Activated CD4-positive, CD25-positive, alpha-beta regulatory T cell treated with anti-CD3 and anti-CD28 coated beads, Interleukin-2, amount 50 U/mL, for 24 hours (primary cell): Measurements from ENCODE around the gene CNPY1.
"Not testable (repeated sequence)": the region's sequence is repeated elsewhere in the genome, so short reads cannot be mapped to it uniquely, and the experiment has no call there.

Experiments used
- ATAC-seq, 2 donors: fragments of 150-1000 bp; cut with Tn5 transposase; one replicate each; pipeline ENCODE4 v1.10.0; 2021; ENCODE audit warnings: mild to moderate bottlenecking in 1 of 2, moderate library complexity in 1 of 2

The CNPY1 gene

DNA sequence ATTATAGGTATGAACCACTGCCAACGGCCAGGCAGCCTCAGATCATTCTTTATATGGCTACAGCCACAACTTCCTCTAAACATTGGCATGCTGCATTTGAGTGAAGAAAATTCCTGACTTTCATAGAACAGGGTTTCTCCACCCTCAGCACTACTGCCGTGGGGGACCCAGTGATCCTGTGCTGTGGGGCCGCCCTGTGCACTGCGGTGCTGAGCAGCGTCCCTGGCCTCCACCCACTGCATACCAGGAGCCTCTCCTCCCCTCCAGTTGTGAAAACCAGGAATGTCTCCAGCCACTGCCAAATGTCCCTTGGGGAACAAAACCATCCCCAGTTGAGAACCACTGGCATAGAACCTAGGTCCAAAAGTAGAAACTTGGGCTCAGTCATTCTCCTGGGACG is 15.8 kb downstream of the CNPY1 start:
- ATAC-seq = no peak

DNA sequence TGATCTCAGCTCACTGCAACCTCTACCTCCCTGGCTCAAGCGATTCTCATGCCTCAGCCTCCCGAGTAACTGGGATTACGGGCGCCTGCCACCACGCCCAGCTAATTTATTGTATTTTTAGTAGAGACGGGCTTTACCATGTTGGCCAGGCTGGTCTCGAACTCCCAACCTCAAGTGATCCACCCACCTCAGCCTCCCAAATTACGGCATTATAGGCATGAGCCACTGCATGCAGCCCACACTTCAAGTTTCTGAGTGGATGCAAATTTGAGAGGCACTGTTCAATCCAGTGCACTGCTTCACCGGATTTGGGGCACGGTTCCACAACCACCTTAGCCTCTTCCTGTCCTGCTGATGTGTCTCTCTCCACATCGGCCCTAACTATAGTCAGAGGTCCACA is 16.5 kb downstream of the CNPY1 start:
- no peak for ATAC-seq

DNA sequence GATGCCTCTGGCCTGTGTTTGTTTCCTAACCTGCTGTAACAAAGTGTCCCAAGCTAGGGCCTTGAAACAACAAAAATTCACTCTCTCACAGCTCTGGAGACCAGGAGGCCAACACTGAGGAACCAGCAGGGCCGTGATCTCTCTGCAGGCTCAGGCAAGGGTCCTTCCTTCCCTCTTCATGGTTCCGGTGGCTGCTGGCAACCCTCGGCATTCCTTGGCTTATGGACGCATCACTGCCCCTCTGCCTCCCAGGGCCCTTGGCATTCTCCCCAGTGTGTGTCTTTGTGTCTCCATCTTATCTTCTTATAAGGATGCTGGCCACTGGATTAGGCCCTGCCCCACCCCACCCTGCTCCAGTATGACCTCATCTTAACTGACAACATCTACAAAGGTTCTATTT is 17.0 kb downstream of the CNPY1 start:
- ATAC-seq = no peak

DNA sequence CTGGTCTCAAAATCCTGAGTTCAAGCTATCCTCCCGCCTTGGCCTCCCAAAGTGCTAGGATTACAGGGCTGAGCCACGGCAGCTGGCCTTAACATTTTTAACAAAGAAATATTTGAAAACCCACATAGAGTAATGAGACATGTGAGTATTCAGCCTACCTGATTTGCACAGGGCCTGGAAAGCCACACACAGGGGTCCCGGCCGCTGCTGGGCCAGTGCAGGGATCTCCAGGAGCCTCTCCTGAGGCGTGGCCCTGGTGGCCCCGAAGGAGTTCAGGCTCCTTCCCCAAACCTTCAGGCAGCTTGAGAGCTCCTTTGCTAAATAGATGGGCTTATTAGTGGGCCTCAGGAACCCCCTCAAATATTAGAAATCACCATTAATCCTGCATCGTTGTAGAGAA is 18.7 kb downstream of the CNPY1 start:
- ATAC-seq = no peak

DNA sequence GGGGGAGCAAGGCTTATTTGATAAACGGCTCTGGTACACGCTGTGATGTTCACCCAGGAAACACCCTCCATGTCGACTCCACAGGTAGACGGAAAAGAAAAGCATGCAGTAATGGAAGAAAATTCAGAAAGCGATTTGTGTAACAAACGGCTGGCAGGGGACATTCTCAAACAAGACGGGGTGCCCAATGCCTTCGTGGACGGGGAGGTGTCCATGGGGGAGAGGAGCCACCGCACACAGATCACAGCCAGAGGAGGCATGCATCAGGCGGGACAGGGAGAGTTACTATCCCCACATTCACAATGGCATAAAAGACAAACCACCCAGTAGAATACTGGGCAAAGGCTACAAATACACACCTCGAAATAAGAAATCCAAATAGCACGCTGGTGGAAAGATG is 20.1 kb downstream of the CNPY1 start:
- ATAC-seq = no peak

DNA sequence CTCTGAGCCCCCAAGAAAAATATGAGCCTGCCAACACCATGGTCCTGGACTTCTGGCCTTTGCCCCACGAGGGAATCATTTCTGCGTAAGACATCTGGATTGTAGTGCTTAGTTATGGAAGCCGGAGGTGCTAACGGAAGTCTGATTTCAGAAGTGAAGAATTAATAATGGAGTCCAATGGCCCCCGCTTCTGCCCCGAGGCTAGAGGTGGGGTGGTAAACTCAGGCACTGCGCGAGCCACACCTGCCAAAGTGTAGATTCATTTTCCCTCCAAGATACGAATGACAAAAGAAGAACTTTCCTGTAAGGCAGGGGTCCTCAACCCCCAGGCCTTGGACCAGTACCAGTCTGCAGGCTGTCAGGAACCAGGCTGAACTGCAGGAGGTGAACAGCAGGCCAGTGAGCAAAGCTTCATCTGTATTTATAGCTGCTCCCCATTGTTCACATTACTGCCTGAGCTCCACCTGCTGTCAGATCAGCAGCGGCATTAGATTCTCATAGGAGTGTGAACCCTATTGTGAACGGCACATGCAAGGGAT is 22.3 kb downstream of the CNPY1 start:
- ATAC-seq = no peak

DNA sequence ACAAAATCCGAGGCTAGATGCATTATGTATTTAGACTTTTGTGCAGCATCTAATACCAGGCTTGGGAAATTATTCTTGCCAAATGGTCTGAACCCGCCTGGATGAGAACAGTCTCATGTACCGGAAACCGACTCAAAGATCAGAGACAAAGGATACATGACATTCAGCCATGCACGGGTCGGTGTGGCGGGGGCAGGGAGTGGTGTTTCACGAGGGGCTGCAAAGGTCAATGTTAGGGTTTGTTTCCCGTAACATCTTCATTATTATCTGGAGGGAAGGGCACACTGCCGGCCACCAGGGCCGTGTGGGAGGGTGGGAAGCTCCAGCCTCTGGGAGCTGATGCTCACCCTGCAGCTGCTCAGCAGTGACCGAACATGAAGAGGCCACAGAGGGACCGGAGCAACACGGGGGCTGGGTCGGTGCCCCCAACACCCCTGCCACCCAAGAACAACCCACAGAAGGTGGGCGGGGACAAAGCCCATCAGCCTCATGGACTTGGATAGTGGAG is 23.1 kb downstream of the CNPY1 start:
- no peak for ATAC-seq

DNA sequence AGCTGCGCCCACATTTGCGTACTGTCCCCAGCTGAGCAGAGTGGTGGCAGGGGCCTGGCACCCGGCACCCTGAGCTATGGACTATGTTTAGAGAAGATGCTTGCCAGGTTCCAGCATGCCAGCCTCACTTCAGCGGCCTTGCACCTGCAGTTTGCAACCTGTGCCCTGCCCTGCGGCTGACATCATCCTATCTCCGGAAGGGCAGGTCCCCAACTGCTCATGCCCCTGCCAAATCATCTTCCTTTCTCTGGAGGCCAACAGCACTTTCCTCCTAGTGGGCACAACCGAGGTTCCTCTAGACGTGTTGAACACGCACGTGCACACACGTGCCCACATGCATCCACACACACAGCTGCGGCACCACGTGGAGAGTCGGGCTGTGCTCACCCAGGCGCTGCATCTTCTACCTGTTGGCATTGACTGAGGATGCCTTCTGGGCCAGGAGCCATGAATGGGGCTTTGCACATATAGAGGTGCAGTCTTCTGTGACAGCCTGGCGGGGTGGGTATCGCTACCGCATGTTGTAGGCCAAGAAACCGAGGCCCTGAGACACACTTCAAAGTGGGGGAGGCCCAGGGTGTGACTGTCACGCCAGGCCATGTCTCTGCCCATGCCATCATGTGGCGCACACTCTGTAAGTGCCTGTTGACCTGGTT is 24.5 kb downstream of the CNPY1 start:
- ATAC-seq = no peak

DNA sequence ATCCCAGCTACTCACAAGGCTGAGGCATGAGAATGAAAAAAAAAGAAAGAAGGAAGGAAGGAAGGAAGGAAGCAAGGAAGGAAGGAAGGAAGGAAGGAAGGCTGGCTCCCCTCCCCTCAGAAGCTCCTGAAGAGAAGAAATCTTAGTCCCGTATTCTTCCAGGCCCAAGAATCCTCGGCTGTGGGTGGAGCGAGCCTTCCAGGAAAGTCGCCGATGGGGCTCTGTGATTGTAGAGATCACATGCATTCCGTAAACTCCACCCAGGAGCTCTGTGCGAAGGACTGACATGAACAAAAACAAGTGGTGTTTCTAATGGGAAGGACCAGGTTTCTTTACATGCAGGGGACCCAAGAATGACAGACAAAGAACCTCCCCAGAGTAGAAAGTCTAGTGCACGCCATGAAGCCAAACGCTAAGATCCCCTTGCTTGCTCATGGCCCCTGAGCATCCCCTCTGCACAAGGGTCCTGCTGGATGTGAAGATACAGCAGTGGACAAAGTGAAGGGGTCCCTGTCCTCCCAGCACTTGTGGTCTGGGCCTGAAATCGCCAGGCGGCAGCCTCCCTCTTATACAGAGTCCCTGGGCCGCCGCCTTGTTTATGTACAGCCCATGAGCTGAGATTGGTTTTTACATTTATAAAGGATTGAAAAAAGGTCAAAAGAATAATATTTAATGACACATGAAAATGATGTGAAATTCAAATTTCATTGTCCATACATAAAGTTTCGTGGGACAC is 25.2 kb downstream of the CNPY1 start:
- no peak for ATAC-seq

DNA sequence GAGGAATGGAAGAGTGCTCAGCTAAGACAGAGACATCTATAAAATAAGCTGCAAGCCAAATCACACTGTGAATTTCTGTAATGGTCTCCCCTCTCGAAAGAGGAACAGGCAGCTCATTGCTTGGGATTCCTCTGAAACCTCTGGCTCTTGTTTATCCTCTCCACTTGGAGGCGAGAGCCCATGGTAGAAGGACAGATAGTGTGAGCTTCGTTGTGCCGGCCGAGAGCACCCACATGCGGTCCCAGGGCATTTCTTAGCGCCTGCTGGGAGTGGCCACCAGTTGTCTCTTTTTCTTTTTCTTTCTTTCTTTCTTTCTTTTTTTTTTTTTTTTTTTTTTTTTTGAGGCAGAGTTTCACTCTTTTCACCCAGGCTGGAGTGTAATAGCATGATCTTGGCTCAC is 26.2 kb downstream of the CNPY1 start:
- ATAC-seq = no peak

DNA sequence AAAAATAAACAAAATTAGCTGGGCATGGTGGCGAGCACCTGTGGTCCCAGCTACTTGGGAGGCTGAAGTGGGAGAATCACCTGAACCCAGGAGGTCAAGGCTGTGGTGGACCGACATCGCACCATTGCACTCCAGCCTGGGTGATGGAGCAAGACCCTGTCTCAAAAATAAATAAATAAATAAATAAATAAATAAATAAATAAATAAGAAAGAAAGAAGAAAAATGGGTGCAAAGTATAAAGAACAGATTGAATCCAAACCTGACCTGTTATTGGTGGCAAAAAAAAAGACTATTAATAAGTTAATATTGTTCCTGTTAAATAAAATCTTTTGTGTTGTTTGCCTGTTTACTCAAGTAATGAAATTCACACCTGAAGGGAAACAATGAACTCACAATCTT is 27.0 kb downstream of the CNPY1 start:
- not testable (repeated sequence) for ATAC-seq

DNA sequence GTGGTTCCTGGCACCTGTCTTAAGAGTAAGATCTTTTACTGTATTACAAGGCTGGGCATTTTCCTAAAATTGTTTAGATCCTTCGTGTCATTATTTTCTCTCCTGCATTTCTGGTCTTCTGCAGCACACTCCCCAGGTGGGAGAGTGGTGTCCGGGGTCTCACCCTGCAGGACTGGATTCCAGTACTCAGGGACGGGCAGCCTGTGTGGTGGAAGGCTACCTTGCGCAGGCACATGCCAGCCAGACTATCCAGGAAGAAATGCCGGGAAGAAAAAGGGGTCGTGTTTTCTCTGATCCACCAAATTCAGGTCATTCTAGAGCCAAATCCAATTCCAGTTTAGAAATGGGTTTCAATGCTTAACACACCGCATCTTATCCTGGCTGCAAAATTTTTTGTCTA is 27.7 kb downstream of the CNPY1 start:
- ATAC-seq = no peak

DNA sequence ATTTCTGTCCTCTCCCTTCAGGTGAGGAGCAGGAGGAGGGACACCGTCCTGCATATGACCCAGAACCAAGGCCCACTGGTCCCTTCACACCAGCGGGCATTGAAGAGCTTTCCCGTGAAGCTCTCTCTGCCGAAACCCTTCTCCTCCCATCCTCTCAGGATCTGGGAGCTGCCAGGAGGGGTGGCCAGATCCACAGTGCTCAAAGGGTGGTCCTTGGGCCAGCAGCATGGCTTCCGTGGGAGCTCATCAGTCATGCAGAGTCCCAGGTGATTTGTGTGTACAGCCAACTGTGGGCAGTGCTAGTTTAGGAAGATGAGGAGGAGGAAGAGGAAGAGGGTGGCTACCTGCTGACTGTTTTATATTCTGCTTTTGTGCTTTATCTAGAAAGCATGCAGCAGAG is 28.4 kb downstream of the CNPY1 start:
- no peak for ATAC-seq

DNA sequence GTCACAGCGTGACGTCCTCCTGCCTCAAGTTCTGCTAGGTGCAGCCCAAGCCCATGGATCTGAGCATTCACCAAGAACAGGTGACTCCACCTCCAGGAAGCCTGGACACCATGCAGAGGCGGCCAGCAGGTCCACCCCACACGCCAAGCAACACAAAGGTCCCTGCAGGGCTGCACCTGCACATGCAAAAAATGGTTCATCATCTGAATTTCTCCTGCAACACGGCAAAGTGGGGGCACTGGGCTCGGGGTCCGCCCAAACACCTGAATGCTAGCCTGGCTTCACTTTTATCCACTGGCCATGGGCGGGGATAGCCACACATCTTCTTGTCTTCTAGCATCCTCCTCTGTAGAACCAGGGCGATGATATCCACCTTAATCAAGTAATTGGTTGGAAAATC is 28.9 kb downstream of the CNPY1 start:
- ATAC-seq = no peak

DNA sequence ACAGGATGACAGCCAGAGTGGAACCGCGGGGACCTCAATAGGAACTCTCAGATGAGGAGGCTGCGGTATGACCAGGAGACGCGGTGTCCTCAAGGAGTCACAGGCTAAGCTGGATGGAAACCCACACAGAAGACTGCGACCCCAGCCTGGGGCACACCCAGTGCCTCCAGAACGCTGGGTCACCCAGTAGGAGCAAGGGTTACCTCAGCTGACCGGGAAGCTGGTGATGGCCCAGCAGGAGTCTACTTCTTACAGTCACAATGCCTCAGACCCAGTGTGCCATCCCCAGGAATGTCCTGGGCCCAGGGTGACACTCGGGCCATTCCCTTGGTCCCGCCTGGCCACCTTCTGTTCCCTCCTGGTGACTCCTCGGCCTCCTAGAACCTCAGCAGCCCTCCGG is 29.9 kb downstream of the CNPY1 start:
- no peak for ATAC-seq

DNA sequence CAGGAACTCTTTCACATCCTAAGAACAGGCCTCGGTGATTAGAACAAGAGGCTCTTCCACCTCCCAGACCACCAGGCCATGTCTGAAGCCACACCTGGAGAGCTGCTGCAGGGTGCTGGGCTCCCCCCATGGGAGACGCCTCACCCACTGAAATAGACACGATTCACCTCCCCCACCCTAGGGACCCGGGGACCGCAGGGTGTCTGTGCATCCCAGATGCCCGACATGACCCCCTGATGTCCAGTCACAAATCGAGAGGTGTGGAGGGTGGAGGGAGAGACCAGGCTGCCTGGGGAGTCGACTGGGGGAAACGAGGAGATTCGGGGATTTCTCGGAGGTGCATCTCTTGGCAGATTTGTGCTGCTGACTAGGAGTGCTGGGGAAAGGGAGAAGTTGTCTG is 31.0 kb downstream of the CNPY1 start:
- ATAC-seq = no peak

DNA sequence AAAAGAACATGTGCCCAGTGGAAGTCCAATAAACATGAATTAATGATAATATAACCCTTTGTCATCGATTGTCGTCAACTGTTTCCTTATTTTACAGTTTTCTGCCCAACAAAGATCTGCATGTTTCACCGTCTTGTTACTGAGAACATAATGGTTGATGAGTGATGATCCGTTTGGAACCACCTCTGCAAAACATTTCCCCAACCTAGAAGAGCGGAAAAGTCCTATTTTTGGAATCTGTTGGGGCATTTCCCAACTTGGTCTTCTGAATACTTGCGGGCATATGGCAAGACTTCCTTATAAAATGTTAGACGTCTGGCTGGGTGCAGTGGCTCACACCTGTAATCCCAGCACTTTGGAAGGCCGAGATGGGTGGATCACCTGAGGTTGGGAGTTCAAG is 32.1 kb downstream of the CNPY1 start:
- no peak for ATAC-seq

DNA sequence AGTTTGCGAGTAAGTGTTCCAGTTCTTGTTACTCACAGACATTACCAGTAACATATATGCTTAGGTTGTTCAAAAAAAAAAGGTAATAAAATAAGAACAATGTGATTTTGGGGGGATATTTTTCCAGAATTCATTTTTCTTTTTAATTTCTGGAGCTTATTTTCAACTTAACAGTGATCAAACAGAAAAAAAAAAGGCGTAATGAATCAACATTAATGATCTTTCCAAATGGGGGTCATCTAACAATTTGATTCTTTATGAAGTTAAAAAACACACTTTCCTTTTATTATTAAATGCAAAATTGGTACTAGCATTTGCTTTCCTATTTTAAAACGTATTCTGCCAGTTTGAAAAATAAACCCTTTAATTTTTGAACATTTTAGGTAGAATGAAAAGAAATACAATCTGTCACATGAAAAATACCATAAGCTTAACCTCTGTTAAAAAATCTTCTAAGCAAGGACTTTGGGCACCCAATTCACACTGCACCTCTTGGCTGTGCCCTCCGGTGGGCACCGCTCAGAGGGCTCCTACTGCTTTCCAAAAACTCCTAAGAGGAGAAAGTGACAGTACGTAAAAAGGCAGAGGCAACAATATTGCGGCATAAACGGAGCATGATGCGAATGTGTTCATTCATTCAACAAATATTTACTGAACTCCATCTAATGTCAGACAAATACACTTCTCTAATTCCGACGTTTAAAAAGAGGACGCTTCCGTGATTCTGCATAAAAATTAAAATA is 32.6 kb downstream of the CNPY1 start:
- no peak for ATAC-seq

DNA sequence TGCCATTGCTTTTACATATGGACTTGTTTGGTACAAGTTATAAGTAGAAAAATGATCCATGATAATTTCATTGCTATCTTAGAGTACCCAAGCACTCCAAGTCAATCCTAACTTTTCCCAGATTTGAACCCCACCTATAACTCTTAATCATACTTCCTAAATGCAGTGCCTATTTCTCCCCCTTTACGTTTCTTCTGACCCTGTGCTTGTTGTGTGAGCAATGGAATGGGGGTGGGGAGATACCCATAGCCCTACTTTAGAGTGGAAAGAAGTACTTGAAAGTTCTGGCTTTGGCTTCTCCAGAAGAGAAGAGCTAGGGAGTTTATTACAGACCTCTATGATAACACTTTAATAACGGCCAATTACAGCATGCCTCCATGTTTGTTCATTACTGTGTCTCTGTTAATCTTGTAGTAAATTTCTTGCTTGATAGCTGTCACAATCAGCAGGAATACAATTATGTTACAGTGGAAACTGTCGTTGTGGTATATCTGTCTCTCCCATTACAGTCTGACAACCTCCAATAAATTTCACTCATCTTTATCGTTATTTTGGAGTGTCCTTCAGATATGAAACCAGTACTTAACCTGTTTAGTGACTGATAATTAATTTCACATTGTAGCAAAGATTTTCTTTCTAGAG is 34.0 kb downstream of the CNPY1 start:
- ATAC-seq = no peak

DNA sequence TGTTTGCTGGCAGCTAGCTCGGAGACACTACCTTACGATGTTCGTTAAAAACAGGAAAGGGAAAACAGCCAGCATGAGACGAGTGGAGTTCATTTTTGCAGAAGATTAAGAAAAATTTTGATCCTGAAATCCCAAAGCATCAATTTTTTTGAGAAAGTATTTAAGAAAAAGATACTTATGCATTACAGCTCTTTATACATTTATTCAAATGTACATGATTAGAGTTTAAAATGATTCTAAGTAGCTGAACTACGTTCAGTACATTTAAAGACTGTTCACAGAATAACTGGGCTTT is 34.7 kb downstream of the CNPY1 start:
- no peak for ATAC-seq

DNA sequence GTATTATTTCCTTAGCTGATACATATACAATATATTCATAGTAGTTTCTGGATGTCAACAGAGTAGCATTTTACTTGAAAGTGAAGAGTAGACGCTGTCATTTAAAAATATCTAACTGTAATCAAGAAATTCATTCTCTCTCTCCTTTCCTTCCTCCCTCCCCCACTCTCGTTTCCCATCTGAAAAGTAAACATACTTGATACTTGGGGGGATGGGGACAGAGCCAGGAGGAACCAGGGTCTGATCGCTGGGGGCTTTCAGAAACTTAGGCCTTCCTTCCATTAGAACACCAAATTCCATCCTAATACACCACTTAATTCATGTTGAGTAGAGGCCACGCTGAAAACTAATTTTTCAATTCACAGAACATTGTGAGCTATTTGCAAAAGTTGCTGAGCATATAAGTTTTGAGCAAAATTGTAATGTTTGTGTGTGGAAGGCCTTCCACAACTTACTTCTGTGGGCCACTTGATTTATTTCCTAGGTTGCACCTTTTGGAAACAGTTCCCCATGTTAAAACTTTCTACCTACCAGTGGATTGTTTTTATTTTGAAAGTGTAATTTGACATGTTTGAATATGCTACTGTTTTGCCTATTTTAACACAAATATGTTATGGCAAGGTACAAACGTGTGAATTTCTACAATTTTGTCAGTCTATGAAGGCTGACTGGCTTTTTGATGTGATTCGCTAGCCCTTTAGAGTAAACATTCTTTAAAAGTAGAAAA is 35.2 kb downstream of the CNPY1 start:
- ATAC-seq = no peak

DNA sequence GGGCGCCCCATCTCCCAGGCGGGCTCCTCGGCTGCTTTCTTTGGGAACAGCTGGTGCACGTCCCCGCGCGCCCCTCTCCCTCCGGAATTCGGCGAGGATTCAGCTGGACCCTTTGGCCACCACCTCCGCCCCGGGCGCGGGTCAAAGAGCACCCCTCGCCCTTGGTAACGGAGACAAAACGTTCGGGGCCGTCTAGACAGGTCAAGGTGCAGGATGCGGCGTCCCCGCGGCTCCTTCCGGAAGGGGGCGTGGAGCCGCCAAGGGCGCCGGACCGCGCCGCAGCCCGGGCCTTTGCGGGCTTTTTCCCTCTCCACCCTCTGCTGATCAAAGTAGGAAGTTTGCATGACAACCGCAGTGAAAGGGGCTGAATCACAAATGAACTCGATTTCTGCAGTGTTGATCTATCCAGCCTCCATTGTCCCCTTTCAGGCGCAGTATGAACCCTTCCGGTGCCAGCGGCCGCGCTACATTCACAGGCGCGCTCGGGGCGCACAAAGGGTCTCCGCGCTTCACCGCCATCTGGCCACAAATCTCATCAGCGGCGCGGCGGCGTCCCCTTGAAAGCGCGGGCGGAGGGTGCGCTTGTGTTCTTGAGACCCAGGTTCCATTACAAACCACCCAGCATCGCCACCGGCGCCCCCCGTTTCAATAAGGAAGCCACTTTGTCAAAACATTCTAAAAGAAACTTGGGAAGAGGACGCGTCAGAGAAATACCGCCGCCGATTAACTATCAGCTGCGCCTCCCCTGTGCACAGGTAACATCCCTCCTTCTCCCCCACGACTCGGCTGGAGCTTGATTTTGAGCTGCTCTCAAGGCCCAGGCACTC is 36.4 kb downstream of the CNPY1 start:
- ATAC-seq = no peak
